Stomach (tissue), 4 donors: ENCODE data around the gene GPR176.

Experiments used
- CTCF ChIP-seq, 7 experiments: fragments of 450-650 bp in 4 of 7; fragments of 200-600 bp in 3 of 7; sonication (generic) in 3 of 7; IDR thresholded peaks; one replicate each; pipeline ENCODE4 v1.5.1; 2016 to 2019; ENCODE audit warnings: antibody characterized with exemption in 7 of 7, control low read depth in 2 of 7, mild to moderate bottlenecking in 1 of 7
- POLR2A ChIP-seq, 4 donors: fragments of 450-650 bp; IDR thresholded peaks; one replicate each; pipeline ENCODE4 v1.6.1; 2016; ENCODE audit warnings: antibody characterized with exemption in 4 of 4, control low read depth in 2 of 4, mild to moderate bottlenecking in 1 of 4, moderate library complexity in 1 of 4
- POLR2AphosphoS5 ChIP-seq, 3 donors: sonication (generic); formaldehyde crosslinking; IDR thresholded peaks; one replicate each; pipeline ENCODE4 v1.6.1; 2016; ENCODE audit warnings: antibody characterized with exemption in 3 of 3

GRCh38 chr15:39798382-39798781 lies 121.7 kb downstream of the GPR176 start:
- TF ChIP-seq CTCF (IDR thresholded peaks at IDR 0.05) (no peak), POLR2AphosphoS5 (IDR thresholded peaks at IDR 0.05) (no peak), POLR2A (IDR thresholded peaks at IDR 0.05) (no peak)
